ENCODE data around the gene ARID1B. TPM values are rescaled to one million over a fixed set of nuclear protein-coding genes. Genes with fewer than 3 reads are reported as not detected.

ARID1B gene
- total RNA-seq, 1 donor from 2014 or later = 43.4 TPM

DNA sequence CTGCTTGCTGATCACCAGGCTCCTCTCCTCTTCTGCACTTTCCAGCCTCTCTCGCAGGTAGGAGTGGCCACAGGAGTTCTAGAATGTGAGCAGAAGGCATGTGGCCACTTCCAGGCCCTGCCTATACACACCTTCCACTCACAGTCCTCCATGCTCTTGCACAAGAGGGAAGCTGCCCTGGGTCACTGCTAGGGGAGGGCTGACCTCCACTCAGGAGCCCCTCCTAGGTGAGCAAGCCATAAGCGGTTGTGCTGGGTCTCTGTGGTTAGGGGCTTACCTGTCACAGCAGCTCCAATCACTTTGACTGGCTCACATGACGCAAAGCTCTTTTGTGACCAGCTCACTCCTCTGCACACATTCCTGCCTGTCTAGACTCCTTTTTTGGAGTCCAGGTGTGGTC is 477.9 kb downstream of the ARID1B start:
- Histone ChIP-seq H3K36me3 (no peaks in the 10 kb centered on the region), H3K4me1 (peaks cover 8% of the 10 kb centered on the region), H3K9me3 (replicated peaks) (no peaks in the 10 kb centered on the region), H3K27ac (replicated peaks) (no peak overlapping the region), H3K4me3 (no peak overlapping the region), H3K27me3 (ENCODE audit: low read depth) (no peaks in the 10 kb centered on the region)
- TF ChIP-seq, protein P1, sequence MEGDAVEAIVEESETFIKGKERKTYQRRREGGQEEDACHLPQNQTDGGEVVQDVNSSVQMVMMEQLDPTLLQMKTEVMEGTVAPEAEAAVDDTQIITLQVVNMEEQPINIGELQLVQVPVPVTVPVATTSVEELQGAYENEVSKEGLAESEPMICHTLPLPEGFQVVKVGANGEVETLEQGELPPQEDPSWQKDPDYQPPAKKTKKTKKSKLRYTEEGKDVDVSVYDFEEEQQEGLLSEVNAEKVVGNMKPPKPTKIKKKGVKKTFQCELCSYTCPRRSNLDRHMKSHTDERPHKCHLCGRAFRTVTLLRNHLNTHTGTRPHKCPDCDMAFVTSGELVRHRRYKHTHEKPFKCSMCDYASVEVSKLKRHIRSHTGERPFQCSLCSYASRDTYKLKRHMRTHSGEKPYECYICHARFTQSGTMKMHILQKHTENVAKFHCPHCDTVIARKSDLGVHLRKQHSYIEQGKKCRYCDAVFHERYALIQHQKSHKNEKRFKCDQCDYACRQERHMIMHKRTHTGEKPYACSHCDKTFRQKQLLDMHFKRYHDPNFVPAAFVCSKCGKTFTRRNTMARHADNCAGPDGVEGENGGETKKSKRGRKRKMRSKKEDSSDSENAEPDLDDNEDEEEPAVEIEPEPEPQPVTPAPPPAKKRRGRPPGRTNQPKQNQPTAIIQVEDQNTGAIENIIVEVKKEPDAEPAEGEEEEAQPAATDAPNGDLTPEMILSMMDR (IDR thresholded peaks at IDR 0.05; ENCODE audit: borderline replicate concordance) = no peak
- intact Hi-C loops (cut with micrococcal nuclease) = no loop called here
- DNase-seq = no peak

GRCh38 chr6:157258878-157259277 is 481.7 kb downstream of the ARID1B start:
- peaks cover 15% of the 10 kb centered on the region for H3K4me1 ChIP-seq
- no peak for DNase-seq
- intact Hi-C loops (cut with micrococcal nuclease) = no loop called here

DNA sequence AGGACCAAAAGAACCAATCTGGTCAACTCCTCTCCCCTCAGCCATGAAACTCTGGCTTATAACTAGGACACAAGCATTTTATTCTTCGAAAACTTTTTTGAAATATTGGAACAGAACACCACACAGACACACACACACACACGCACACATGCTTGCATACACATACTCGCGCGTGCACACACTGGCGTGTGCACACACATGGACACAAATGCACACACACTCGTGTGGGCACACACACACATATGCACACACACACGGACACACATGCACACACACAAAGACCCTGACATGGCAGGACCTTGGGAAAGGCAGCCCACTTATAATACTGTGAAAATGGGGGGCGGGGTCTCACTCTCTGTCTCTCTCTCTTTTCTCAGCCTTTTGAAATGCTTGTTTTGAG is 482.3 kb downstream of the ARID1B start:
- H3K9me3 ChIP-seq (replicated peaks) = no peaks in the 10 kb centered on the region
- H3K36me3 ChIP-seq = no peaks in the 10 kb centered on the region
- H3K4me1 ChIP-seq = peaks cover 15% of the 10 kb centered on the region
- TF ChIP-seq, protein P1 (IDR thresholded peaks at IDR 0.05; ENCODE audit: borderline replicate concordance) = no peak
- no peak overlapping the region for H3K4me3 ChIP-seq
- H3K27me3 ChIP-seq (ENCODE audit: low read depth) = no peaks in the 10 kb centered on the region
- DNase-seq = no peak
- intact Hi-C loops (cut with micrococcal nuclease) = no loop called here
- no peak overlapping the region for H3K27ac ChIP-seq (replicated peaks)

More at GRCh38 chr6:157258878-157259277, 481.7 kb downstream of the ARID1B start:
- Histone ChIP-seq H3K36me3 (no peaks in the 10 kb centered on the region), H3K27me3 (ENCODE audit: low read depth) (no peaks in the 10 kb centered on the region), H3K9me3 (replicated peaks) (no peaks in the 10 kb centered on the region), H3K27ac (replicated peaks) (no peak overlapping the region), H3K4me3 (no peak overlapping the region)
- TF ChIP-seq, protein P1 (IDR thresholded peaks at IDR 0.05; ENCODE audit: borderline replicate concordance) = no peak

Small RNAs within 50 kb of the gene (microRNA-seq; reads per million reads assigned to microRNA genes)
- not detected for gene MIR4466
